ENCODE results near the gene CD47.

CD47 gene

DNA sequence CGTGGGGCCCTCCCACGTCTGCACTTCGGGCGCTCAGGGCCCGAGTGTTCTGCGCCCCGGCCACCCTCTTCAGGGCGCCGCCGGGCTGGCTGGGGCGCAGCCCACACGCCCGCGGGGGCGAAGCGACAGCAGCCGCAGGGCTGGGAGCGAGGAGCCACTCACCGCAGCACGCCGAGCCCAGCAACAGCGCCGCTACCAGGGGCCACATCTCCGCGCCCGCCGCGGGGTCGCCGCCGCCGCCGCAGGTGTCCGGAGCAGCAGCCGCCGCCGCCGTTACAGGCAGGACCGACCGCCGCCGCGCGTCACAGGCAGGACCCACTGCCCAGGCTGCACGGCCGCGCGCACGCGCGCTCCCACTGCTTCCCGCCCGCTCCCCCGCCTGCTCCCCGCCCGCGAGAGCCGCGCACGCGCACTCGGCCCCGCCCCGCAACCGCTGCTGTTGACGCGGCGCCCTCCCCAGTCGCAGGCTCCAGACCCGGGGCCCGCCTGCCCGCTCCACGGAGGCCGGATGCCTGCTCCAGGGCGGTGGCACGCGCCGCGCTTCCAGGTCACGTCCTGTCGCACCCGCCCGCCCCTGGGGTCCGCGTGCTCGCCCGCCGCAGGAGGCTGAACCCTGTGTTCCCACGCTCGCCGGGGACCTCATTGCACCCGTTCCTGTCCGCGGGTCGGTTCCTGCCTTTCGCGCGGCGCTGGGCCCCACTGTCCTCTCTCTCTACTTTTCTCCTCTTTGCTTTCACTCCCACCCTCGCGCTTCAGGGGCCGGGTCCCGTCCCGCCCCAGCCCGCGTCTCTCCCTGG is at the start of gene CD47:
CD47 (minus strand) TSS at position 331 of the 797 bp plus-strand sequence; CDS start at position 208, 123 bp downstream.
- Histone ChIP-seq H3K36me3 (ENCODE audit: control insufficient read depth, low read depth, low read length) (no peaks in the 10 kb centered on the region), H3K4me3 (ENCODE audit: low read length) (peak within 1 kb of the TSS; percentile 96), H3K4me1 (ENCODE audit: control insufficient read depth, low read depth, low read length) (peaks cover 5% of the 10 kb centered on the region), H3K27ac (ENCODE audit: low read length) (no peak within 1 kb of the TSS), H3K9me3 (ENCODE audit: control insufficient read depth, low read depth, low read length) (no peaks in the 10 kb centered on the region), H3K27me3 (ENCODE audit: control insufficient read depth, insufficient read depth, low read length) (peaks cover 47% of the 10 kb centered on the region), H3K9ac (ENCODE audit: low read length) (peak within 1 kb of the TSS; percentile 58)

- Histone ChIP-seq H3K27me3 (ENCODE audit: control insufficient read depth, insufficient read depth, low read length) (no peaks in the 10 kb centered on the region), H3K9ac (ENCODE audit: low read length) (no peak overlapping the region), H3K36me3 (ENCODE audit: control insufficient read depth, low read depth, low read length) (no peaks in the 10 kb centered on the region), H3K27ac (ENCODE audit: low read length) (no peak overlapping the region), H3K4me3 (ENCODE audit: low read length) (no peak overlapping the region), H3K9me3 (ENCODE audit: control insufficient read depth, low read depth, low read length) (no peaks in the 10 kb centered on the region), H3K4me1 (ENCODE audit: control insufficient read depth, low read depth, low read length) (no peaks in the 10 kb centered on the region)
Measured at GRCh38 chr3:108137460-108137814, 46.6 kb upstream of the CD47 start.

DNA sequence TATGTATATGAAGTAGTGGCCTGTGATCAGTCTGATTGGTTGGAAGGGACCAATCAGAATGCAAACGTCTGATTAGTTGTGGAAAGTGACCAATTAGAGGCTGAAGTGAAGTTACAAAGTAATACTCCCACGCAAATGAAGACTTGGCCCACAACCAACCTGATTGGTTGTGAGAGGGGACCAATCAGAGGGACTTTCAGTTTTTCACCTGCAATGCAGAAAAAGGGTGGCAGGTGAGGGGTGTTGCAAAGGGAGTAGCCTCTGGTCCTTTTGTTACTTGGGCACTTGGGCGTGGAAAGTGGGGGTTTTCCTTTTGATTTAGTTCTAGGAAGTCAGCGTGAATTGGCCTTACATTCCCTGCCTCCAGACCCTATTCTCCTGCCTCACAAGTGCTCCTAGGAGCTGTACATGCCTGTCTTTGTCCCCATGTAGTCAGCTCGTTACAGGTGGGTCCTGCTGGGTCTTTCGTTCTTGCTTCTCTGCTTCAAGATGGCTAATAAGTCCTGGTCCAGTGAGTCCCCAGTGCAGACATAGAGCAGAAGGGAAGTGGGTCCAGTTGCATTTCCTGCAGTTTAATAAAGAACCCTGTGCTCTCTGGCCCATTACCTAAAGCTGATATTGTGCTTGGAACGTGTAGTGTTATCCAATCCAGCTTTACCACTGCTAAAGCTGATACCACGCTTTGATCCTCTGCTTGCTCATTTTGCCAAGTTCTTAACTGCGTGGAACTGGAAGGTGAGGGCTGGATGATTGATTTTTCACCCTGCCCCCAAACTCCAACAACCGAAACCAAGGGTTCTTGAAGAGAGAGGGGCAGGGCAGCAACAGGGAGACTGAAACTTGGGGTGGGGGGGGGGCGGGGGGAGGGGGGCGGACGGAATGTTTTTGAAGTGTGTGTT is 46.0 kb upstream of the CD47 start:
- H3K36me3 ChIP-seq (ENCODE audit: control insufficient read depth, low read depth, low read length), result no peaks in the 10 kb centered on the region
- H3K9ac ChIP-seq (ENCODE audit: low read length), result no peak overlapping the region
- no peaks in the 10 kb centered on the region for H3K4me1 ChIP-seq (ENCODE audit: control insufficient read depth, low read depth, low read length)
- no peaks in the 10 kb centered on the region for H3K9me3 ChIP-seq (ENCODE audit: control insufficient read depth, low read depth, low read length)
- no peaks in the 10 kb centered on the region for H3K27me3 ChIP-seq (ENCODE audit: control insufficient read depth, insufficient read depth, low read length)
- H3K4me3 ChIP-seq (ENCODE audit: low read length), result no peak overlapping the region
- no peak overlapping the region for H3K27ac ChIP-seq (ENCODE audit: low read length)

GRCh38 chr3:108134555-108134880 is 43.7 kb upstream of the CD47 start:
- no peaks in the 10 kb centered on the region for H3K27me3 ChIP-seq (ENCODE audit: control insufficient read depth, insufficient read depth, low read length)
- no peaks in the 10 kb centered on the region for H3K9me3 ChIP-seq (ENCODE audit: control insufficient read depth, low read depth, low read length)
- no peaks in the 10 kb centered on the region for H3K36me3 ChIP-seq (ENCODE audit: control insufficient read depth, low read depth, low read length)
- H3K27ac ChIP-seq (ENCODE audit: low read length), result no peak overlapping the region
- no peak overlapping the region for H3K4me3 ChIP-seq (ENCODE audit: low read length)
- H3K9ac ChIP-seq (ENCODE audit: low read length), result no peak overlapping the region
- no peaks in the 10 kb centered on the region for H3K4me1 ChIP-seq (ENCODE audit: control insufficient read depth, low read depth, low read length)

DNA sequence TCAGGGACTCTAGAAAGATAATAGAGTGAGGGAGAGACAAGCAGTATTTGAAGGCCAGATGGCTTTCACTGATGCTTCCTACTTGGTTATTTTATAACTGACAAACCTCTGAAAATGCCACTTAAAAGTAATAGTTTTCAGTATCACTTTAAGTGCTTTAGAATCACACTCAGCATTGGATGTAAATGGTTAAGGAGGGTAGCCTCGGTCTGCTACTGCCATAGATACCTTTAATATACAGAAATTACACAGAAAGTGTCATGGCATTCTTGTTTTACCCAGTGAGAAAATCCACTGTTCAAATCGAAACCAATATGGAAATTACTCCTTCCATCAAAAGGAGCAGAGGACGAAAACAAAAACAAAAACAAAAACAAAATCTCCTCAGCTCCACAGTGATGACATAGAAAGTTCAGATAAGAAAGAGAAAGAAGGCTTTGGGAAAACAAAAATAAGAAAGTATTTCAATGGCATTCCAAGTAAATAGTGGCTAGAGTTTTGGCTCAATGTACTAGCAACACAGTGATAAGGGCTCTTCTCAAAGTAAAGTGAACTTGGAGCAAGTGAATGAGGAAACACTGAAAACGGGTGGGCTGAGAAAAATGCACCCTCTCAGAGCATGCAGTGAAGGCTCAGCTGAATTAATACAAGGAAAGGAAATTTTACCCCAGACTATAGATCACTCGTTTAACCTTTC is 43.2 kb upstream of the CD47 start:
- Histone ChIP-seq H3K27ac (ENCODE audit: low read length) (no peak overlapping the region), H3K4me1 (ENCODE audit: control insufficient read depth, low read depth, low read length) (no peaks in the 10 kb centered on the region), H3K4me3 (ENCODE audit: low read length) (no peak overlapping the region), H3K9ac (ENCODE audit: low read length) (no peak overlapping the region), H3K36me3 (ENCODE audit: control insufficient read depth, low read depth, low read length) (no peaks in the 10 kb centered on the region), H3K9me3 (ENCODE audit: control insufficient read depth, low read depth, low read length) (no peaks in the 10 kb centered on the region), H3K27me3 (ENCODE audit: control insufficient read depth, insufficient read depth, low read length) (no peaks in the 10 kb centered on the region)

- no peak overlapping the region for H3K27ac ChIP-seq (ENCODE audit: low read length)
- H3K27me3 ChIP-seq (ENCODE audit: control insufficient read depth, insufficient read depth, low read length), result no peaks in the 10 kb centered on the region
- H3K9me3 ChIP-seq (ENCODE audit: control insufficient read depth, low read depth, low read length), result no peaks in the 10 kb centered on the region
- no peaks in the 10 kb centered on the region for H3K4me1 ChIP-seq (ENCODE audit: control insufficient read depth, low read depth, low read length)
- no peaks in the 10 kb centered on the region for H3K36me3 ChIP-seq (ENCODE audit: control insufficient read depth, low read depth, low read length)
- H3K9ac ChIP-seq (ENCODE audit: low read length), result no peak overlapping the region
- no peak overlapping the region for H3K4me3 ChIP-seq (ENCODE audit: low read length)
Measured at GRCh38 chr3:108133048-108133369, 42.2 kb upstream of the CD47 start.

DNA sequence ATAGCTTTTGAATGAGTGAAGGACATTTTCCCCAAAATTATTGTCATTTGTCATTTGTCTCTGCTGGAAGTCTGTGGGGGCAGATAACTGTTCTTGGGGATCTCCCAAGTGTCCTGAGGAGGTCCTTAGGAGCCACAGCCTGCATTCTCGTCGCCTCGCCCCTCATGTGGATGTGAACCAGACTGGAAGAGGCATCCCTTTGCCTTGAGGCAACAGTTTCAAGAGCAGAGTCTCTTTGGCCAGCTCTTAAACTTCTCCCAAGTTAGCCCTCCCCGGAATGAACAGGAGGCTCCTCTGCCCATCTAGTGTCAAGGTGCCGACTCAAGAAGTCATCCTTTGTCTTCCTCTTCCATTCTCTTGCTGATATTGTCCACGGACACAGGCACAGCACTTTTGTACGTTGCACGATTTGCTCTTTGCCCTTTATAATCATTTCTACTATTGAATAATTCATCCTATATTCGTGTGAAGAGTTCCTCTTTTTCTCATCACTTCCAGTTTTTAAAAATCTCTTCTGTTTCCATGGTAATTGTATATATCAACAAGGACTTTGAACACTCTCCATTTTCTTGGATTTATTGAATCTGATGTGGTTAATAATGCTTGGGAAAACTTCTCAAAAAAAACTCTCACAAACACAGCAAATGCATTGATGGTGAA is 40.8 kb upstream of the CD47 start:
- no peaks in the 10 kb centered on the region for H3K27me3 ChIP-seq (ENCODE audit: control insufficient read depth, insufficient read depth, low read length)
- H3K27ac ChIP-seq (ENCODE audit: low read length), result no peak overlapping the region
- no peaks in the 10 kb centered on the region for H3K4me1 ChIP-seq (ENCODE audit: control insufficient read depth, low read depth, low read length)
- no peak overlapping the region for H3K4me3 ChIP-seq (ENCODE audit: low read length)
- no peaks in the 10 kb centered on the region for H3K9me3 ChIP-seq (ENCODE audit: control insufficient read depth, low read depth, low read length)
- H3K36me3 ChIP-seq (ENCODE audit: control insufficient read depth, low read depth, low read length), result no peaks in the 10 kb centered on the region
- no peak overlapping the region for H3K9ac ChIP-seq (ENCODE audit: low read length)

GRCh38 chr3:108130701-108131474 is 40.1 kb upstream of the CD47 start:
- Histone ChIP-seq H3K4me3 (ENCODE audit: low read length) (no peak overlapping the region), H3K27ac (ENCODE audit: low read length) (no peak overlapping the region), H3K27me3 (ENCODE audit: control insufficient read depth, insufficient read depth, low read length) (no peaks in the 10 kb centered on the region), H3K4me1 (ENCODE audit: control insufficient read depth, low read depth, low read length) (no peaks in the 10 kb centered on the region), H3K36me3 (ENCODE audit: control insufficient read depth, low read depth, low read length) (no peaks in the 10 kb centered on the region), H3K9me3 (ENCODE audit: control insufficient read depth, low read depth, low read length) (no peaks in the 10 kb centered on the region), H3K9ac (ENCODE audit: low read length) (no peak overlapping the region)

DNA sequence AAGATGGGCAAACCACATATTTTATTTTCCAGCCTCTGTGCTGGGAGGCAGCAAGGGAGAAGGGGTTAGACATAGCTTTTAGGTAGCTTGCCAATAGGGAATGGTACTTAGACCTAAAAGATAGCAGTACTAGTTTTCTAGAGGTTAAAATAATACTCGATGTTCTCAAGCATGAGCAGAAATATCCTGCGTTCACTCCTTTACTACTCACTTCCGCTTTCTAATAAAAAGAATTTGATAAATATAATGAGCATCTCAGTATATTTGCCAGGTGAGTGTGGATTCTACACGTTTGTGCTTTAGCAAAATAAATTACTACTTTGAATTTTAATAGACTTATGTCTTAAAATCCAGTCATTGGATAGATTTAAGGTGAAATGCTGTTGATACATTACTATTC is 39.4 kb upstream of the CD47 start:
- H3K27ac ChIP-seq (ENCODE audit: low read length), result no peak overlapping the region
- no peak overlapping the region for H3K4me3 ChIP-seq (ENCODE audit: low read length)
- H3K9me3 ChIP-seq (ENCODE audit: control insufficient read depth, low read depth, low read length), result no peaks in the 10 kb centered on the region
- H3K4me1 ChIP-seq (ENCODE audit: control insufficient read depth, low read depth, low read length), result no peaks in the 10 kb centered on the region
- H3K9ac ChIP-seq (ENCODE audit: low read length), result no peak overlapping the region
- H3K36me3 ChIP-seq (ENCODE audit: control insufficient read depth, low read depth, low read length), result no peaks in the 10 kb centered on the region
- H3K27me3 ChIP-seq (ENCODE audit: control insufficient read depth, insufficient read depth, low read length), result no peaks in the 10 kb centered on the region

DNA sequence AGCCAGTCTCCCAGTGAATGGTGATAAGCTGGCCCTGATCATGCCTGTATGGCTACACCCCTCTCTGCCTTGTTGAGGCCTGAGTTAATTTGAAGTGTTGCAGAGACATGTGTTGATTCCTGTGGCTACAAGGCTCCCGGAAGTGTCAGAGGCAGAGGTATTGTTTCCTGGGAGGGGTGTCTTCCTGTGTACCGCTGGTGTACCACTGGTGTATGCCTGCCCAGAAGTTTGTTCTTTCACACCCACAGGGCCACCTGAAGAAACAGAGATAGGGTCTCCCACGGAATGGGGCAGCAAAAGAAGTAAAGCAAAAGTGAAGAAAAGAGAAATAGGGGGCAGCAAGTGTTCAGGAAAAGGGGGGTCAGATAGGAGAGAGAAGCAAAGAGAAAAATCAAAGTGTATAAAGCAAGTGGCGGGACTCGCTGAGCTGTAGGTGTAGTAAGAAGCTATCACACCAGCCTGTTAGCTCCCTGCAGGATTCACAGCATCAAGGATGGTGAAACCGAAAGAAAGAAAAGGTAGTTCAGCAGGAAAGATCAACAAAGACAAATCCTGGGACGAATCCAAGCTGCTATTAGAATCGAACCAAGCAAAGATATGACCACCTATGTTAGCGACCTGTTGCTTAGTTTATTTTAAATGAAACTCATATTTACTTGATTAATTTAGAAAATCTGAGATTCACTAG is 36.6 kb upstream of the CD47 start:
- H3K27ac ChIP-seq (ENCODE audit: low read length), result no peak overlapping the region
- no peaks in the 10 kb centered on the region for H3K27me3 ChIP-seq (ENCODE audit: control insufficient read depth, insufficient read depth, low read length)
- no peaks in the 10 kb centered on the region for H3K36me3 ChIP-seq (ENCODE audit: control insufficient read depth, low read depth, low read length)
- H3K4me3 ChIP-seq (ENCODE audit: low read length), result no peak overlapping the region
- no peaks in the 10 kb centered on the region for H3K9me3 ChIP-seq (ENCODE audit: control insufficient read depth, low read depth, low read length)
- H3K4me1 ChIP-seq (ENCODE audit: control insufficient read depth, low read depth, low read length), result peaks cover 8% of the 10 kb centered on the region
- no peak overlapping the region for H3K9ac ChIP-seq (ENCODE audit: low read length)
